GM12875 (cell line): ENCODE data around the gene STRBP.

ENCODE experiments used
- H3K4me3 ChIP-seq: one replicate; pipeline ENCODE4 v1.5.1; 2011; ENCODE audit warnings: low read depth, low read length, control low read depth
- CTCF ChIP-seq: IDR thresholded peaks from 2 replicates; pipeline ENCODE4 v1.5.1; 2011; ENCODE audit warnings: low read depth, mild to moderate bottlenecking, control low read depth, inconsistent platforms, low read length, moderate library complexity, borderline replicate concordance; ENCODE audit not compliant: insufficient read depth

The STRBP gene

GRCh38 chr9:123120953-123121352, 147.4 kb downstream of the STRBP start:
- TF ChIP-seq CTCF, result no peak
- H3K4me3 ChIP-seq, result no peak overlapping the region

- H3K4me3 ChIP-seq, result no peak overlapping the region
- TF ChIP-seq CTCF, result no peak
Observed at GRCh38 chr9:123120131-123120530, 148.3 kb downstream of the STRBP start.

- TF ChIP-seq CTCF, result no peak
- no peak overlapping the region for H3K4me3 ChIP-seq
Observed at GRCh38 chr9:123119566-123119965, 148.8 kb downstream of the STRBP start.

GRCh38 chr9:123116036-123116435, 152.3 kb downstream of the STRBP start:
- no peak for TF ChIP-seq CTCF
- no peak overlapping the region for H3K4me3 ChIP-seq

GRCh38 chr9:123115146-123115913, 153.1 kb downstream of the STRBP start:
- TF ChIP-seq CTCF, result no peak
- no peak overlapping the region for H3K4me3 ChIP-seq

- no peak for TF ChIP-seq CTCF
- H3K4me3 ChIP-seq, result no peak overlapping the region
Observed at GRCh38 chr9:123113185-123113584, 155.2 kb downstream of the STRBP start.
